SK-N-SH treated with all-trans-retinoic acid at 6 μM for 48 hours (cell line): ENCODE measurements around the gene ATP5F1D.

Source experiments
- ATAC-seq: fragments of 200-7000 bp; cut with Tn5 transposase; 3 replicates; pipeline ENCODE4 v1.9.1; 2020; ENCODE audit warnings: mild to moderate bottlenecking, moderate library complexity
- ARNTL ChIP-seq: fragments of 450-650 bp; formaldehyde crosslinking; IDR thresholded peaks from 2 replicates; pipeline ENCODE4 v1.5.0; 2020; ENCODE audit warnings: low read depth, mild to moderate bottlenecking, moderate library complexity, borderline replicate concordance
- BACH2 ChIP-seq: fragments of 250-450 bp; sonication (Bioruptor Pico); IDR thresholded peaks from 2 replicates; pipeline ENCODE4 v1.9.0; 2021; ENCODE audit warnings: mild to moderate bottlenecking, borderline replicate concordance
- CREB5 ChIP-seq: fragments of 250-450 bp; sonication (Bioruptor Pico); IDR thresholded peaks from 2 replicates; pipeline ENCODE4 v1.5.1; 2020; ENCODE audit warnings: low read depth, mild to moderate bottlenecking, moderate library complexity
- CSDC2 ChIP-seq: fragments of 250-450 bp; sonication (Bioruptor Pico); IDR thresholded peaks from 2 replicates; pipeline ENCODE4 v1.5.0; 2020; ENCODE audit warnings: mild to moderate bottlenecking, moderate library complexity
- CSRNP3 ChIP-seq: fragments of 250-450 bp; sonication (Bioruptor Pico); IDR thresholded peaks from 2 replicates; pipeline ENCODE4 v1.5.1; 2021; ENCODE audit warnings: mild to moderate bottlenecking, moderate library complexity
- GLIS3 ChIP-seq: fragments of 250-450 bp; sonication (Bioruptor Pico); IDR thresholded peaks from 2 replicates; pipeline ENCODE4 v1.5.0; 2020; ENCODE audit warnings: mild to moderate bottlenecking, moderate library complexity
- ISL1 ChIP-seq: fragments of 250-450 bp; sonication (Bioruptor Pico); IDR thresholded peaks from 2 replicates; pipeline ENCODE4 v2.1.2; 2022; ENCODE audit warnings: mild to moderate bottlenecking, moderate library complexity
- OSR1 ChIP-seq: fragments of 250-450 bp; sonication (Bioruptor Pico); IDR thresholded peaks from 2 replicates; pipeline ENCODE4 v1.8.0; 2022; ENCODE audit warnings: moderate library complexity, mild to moderate bottlenecking, inconsistent platforms
- PATZ1 ChIP-seq: fragments of 250-450 bp; sonication (Bioruptor Pico); IDR thresholded peaks from 2 replicates; pipeline ENCODE4 v1.8.0; 2020; ENCODE audit warnings: mild to moderate bottlenecking, moderate library complexity, borderline replicate concordance
- POU6F1 ChIP-seq: fragments of 250-450 bp; sonication (Bioruptor Pico); IDR thresholded peaks from 2 replicates; pipeline ENCODE4 v1.8.0; 2021; ENCODE audit warnings: low read depth, mild to moderate bottlenecking, moderate library complexity, borderline replicate concordance
- PPARA ChIP-seq: fragments of 250-450 bp; sonication (Bioruptor Pico); IDR thresholded peaks from 2 replicates; pipeline ENCODE4 v1.5.0; 2020; ENCODE audit warnings: mild to moderate bottlenecking, borderline replicate concordance
- RARB ChIP-seq: fragments of 250-450 bp; sonication (Bioruptor Pico); IDR thresholded peaks from 2 replicates; pipeline ENCODE4 v1.8.0; 2021; ENCODE audit warnings: mild to moderate bottlenecking, moderate library complexity
- SNAI2 ChIP-seq: fragments of 250-450 bp; sonication (Bioruptor Pico); IDR thresholded peaks from 2 replicates; pipeline ENCODE4 v1.5.0; 2020; ENCODE audit warnings: mild to moderate bottlenecking, moderate library complexity
- TCF4 ChIP-seq: fragments of 250-450 bp; sonication (Bioruptor Pico); IDR thresholded peaks from 2 replicates; pipeline ENCODE4 v1.8.0; 2021; ENCODE audit warnings: mild to moderate bottlenecking, moderate library complexity, borderline replicate concordance
- TOX ChIP-seq: fragments of 250-450 bp; sonication (Bioruptor Pico); IDR thresholded peaks from 2 replicates; pipeline ENCODE4 v1.8.0; 2021; ENCODE audit warnings: mild to moderate bottlenecking, moderate library complexity, borderline replicate concordance
- TSHZ2 ChIP-seq: fragments of 250-450 bp; sonication (Bioruptor Pico); IDR thresholded peaks from 2 replicates; pipeline ENCODE4 v1.5.0; 2020; ENCODE audit warnings: mild to moderate bottlenecking, moderate library complexity
- ZC3H10 ChIP-seq: fragments of 250-450 bp; sonication (Bioruptor Pico); IDR thresholded peaks from 2 replicates; pipeline ENCODE4 v1.5.1; 2021; ENCODE audit warnings: mild to moderate bottlenecking, moderate library complexity
- ZFP30 ChIP-seq: fragments of 450-650 bp; formaldehyde crosslinking; IDR thresholded peaks from 2 replicates; pipeline ENCODE4 v1.5.0; 2022; ENCODE audit warnings: mild to moderate bottlenecking, moderate library complexity
- ZNF565 ChIP-seq: fragments of 450-650 bp; formaldehyde crosslinking; conservative IDR thresholded peaks from 2 replicates; pipeline ENCODE4 v1.5.0; 2020; ENCODE audit warnings: low read depth, mild to moderate bottlenecking, moderate library complexity
- ZNF70 ChIP-seq: fragments of 450-650 bp; formaldehyde crosslinking; IDR thresholded peaks from 2 replicates; pipeline ENCODE4 v1.5.0; 2020; ENCODE audit warnings: mild to moderate bottlenecking, moderate library complexity
- ZNF8 ChIP-seq: fragments of 450-650 bp; formaldehyde crosslinking; IDR thresholded peaks from 2 replicates; pipeline ENCODE4 v1.5.0; 2020; ENCODE audit warnings: mild to moderate bottlenecking, moderate library complexity

Gene ATP5F1D

GRCh38 chr19:1276628-1277022 is 35.1 kb downstream of the ATP5F1D start:
- ATAC-seq = no peak
- TF ChIP-seq CSDC2 (CRISPR knock-in tag) (no peak), PPARA (no peak), TSHZ2 (CRISPR knock-in tag) (no peak), POU6F1 (no peak), ZNF8 (no peak), ZFP30 (no peak), TCF4 (CRISPR knock-in tag) (no peak), ZNF565 (CRISPR knock-in tag) (no peak), TOX (CRISPR knock-in tag) (no peak), OSR1 (CRISPR knock-in tag) (no peak), CSRNP3 (no peak), BACH2 (CRISPR knock-in tag) (no peak), RARB (CRISPR knock-in tag) (no peak), SNAI2 (CRISPR knock-in tag) (no peak), GLIS3 (CRISPR knock-in tag) (no peak), CREB5 (no peak)

- no peak for ATAC-seq
- TF ChIP-seq ZC3H10 (CRISPR knock-in tag) (no peak), GLIS3 (CRISPR knock-in tag) (no peak), PPARA (no peak), RARB (CRISPR knock-in tag) (no peak), OSR1 (CRISPR knock-in tag) (no peak), BACH2 (CRISPR knock-in tag) (no peak), POU6F1 (no peak), SNAI2 (CRISPR knock-in tag) (no peak), ZNF8 (no peak), ZNF565 (CRISPR knock-in tag) (no peak), ZNF70 (no peak), ISL1 (CRISPR knock-in tag) (no peak), TSHZ2 (CRISPR knock-in tag) (no peak), TCF4 (CRISPR knock-in tag) (no peak), PATZ1 (no peak), ARNTL (CRISPR knock-in tag) (no peak)
These were observed 35.5 kb downstream of the ATP5F1D start for GRCh38 chr19:1277061-1277460.
